ENCODE results near the gene ARHGAP18.

- TF ChIP-seq, protein P1, sequence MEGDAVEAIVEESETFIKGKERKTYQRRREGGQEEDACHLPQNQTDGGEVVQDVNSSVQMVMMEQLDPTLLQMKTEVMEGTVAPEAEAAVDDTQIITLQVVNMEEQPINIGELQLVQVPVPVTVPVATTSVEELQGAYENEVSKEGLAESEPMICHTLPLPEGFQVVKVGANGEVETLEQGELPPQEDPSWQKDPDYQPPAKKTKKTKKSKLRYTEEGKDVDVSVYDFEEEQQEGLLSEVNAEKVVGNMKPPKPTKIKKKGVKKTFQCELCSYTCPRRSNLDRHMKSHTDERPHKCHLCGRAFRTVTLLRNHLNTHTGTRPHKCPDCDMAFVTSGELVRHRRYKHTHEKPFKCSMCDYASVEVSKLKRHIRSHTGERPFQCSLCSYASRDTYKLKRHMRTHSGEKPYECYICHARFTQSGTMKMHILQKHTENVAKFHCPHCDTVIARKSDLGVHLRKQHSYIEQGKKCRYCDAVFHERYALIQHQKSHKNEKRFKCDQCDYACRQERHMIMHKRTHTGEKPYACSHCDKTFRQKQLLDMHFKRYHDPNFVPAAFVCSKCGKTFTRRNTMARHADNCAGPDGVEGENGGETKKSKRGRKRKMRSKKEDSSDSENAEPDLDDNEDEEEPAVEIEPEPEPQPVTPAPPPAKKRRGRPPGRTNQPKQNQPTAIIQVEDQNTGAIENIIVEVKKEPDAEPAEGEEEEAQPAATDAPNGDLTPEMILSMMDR (IDR thresholded peaks at IDR 0.05) = no peak
- no peak for TF ChIP-seq EZH2 (IDR thresholded peaks at IDR 0.05)
Observed at GRCh38 chr6:129617986-129618385, 92.0 kb downstream of the ARHGAP18 start.

Data from neural progenitor cell (in vitro differentiated cells).